Thyroid gland (tissue), 4 donors: Measurements from ENCODE around the gene RANBP2. TPM values are rescaled to one million over a fixed set of nuclear protein-coding genes. Genes with fewer than 3 reads are reported as not detected.
"Not testable (repeated sequence)": the region's sequence is repeated elsewhere in the genome, so short reads cannot be mapped to it uniquely, and the experiment has no call there.

Source experiments
- DNase-seq, 2 donors: peaks; one replicate each; pipeline ENCODE4 v3.0.0-alpha.2; 2019
- H3K27ac ChIP-seq, 3 donors: fragments of 200-600 bp; sonication (generic); 1 replicate in 2 of 3; 2 replicates in 1 of 3; pipeline ENCODE4 v1.5.1; 2016 to 2019; ENCODE audit warnings: mild to moderate bottlenecking in 1 of 3, moderate library complexity in 1 of 3
- H3K27me3 ChIP-seq: fragments of 200-600 bp; sonication (generic); one replicate; pipeline ENCODE4 v1.5.1; 2019
- H3K36me3 ChIP-seq, 2 donors: fragments of 200-600 bp; sonication (generic); one replicate each; pipeline ENCODE4 v1.5.1; 2016 to 2019
- H3K4me1 ChIP-seq, 2 donors: fragments of 200-600 bp; sonication (generic); one replicate each; pipeline ENCODE4 v1.5.1; 2017 to 2019
- H3K4me3 ChIP-seq, 3 donors: fragments of 200-600 bp; sonication (generic); replicated peaks in 1 of 3; 1 replicate in 2 of 3; 2 replicates in 1 of 3; pipeline ENCODE4 v1.5.1; 2016; ENCODE audit warnings: mild to moderate bottlenecking in 1 of 3
- H3K9me3 ChIP-seq: fragments of 200-600 bp; sonication (generic); one replicate; pipeline ENCODE4 v1.5.1; 2017
- POLR2A ChIP-seq, 2 donors: fragments of 450-650 bp; IDR thresholded peaks; one replicate each; pipeline ENCODE4 v1.6.1; 2017; ENCODE audit warnings: antibody characterized with exemption in 2 of 2, mild to moderate bottlenecking in 2 of 2, moderate library complexity in 1 of 2
- WGBS, 2 donors: methylation state at CpG; one replicate each; pipeline ENCODE4 v1.1.5; 2017; 5-methylcytosine and 5-hydroxymethylcytosine counted together
- intact Hi-C: fragments of 100-400 bp; cut with DNase I; formaldehyde crosslinking; loops from one replicate; pipeline ENCODE4 v1.15.1; 2023
- total RNA-seq, 4 donors: library from RNA; depleted of rRNA; stranded (reverse); fragments of >200 nt; gene quantifications; one replicate each; pipeline ENCODE4 v1.2.3, GENCODE V29; 2016
- TF ChIP-seq, protein P1 (sequence below), 6 experiments: fragments of 200-600 bp in 3 of 6; fragments of 450-650 bp in 3 of 6; sonication (generic) in 3 of 6; IDR thresholded peaks; one replicate each; pipeline ENCODE4 v1.5.1; 2016 to 2019; ENCODE audit warnings: antibody characterized with exemption in 6 of 6, mild to moderate bottlenecking in 2 of 6, inconsistent platforms in 1 of 6, moderate library complexity in 1 of 6

RANBP2 gene
- 100 to 1,000 TPM in 3 of 4 donors, 10 to 100 TPM in 1; 93.7 to 159 (median 107) TPM for total RNA-seq

- H3K27me3 ChIP-seq, result no peaks in the 10 kb centered on the region
- peak; percentile 95 to 96 for DNase-seq
- peak within 1 kb of the TSS; percentile 94 to 100 (median 99) for H3K27ac ChIP-seq
- H3K4me3 ChIP-seq, result peak within 1 kb of the TSS; percentile 61 to 94 (median 86)
- WGBS, 2 donors, result 0 to 1% methylated on average over 38 to 41 of the region's 97 CpGs
- H3K36me3 ChIP-seq, result no peaks in the 10 kb centered on the region
- TF ChIP-seq, protein P1, sequence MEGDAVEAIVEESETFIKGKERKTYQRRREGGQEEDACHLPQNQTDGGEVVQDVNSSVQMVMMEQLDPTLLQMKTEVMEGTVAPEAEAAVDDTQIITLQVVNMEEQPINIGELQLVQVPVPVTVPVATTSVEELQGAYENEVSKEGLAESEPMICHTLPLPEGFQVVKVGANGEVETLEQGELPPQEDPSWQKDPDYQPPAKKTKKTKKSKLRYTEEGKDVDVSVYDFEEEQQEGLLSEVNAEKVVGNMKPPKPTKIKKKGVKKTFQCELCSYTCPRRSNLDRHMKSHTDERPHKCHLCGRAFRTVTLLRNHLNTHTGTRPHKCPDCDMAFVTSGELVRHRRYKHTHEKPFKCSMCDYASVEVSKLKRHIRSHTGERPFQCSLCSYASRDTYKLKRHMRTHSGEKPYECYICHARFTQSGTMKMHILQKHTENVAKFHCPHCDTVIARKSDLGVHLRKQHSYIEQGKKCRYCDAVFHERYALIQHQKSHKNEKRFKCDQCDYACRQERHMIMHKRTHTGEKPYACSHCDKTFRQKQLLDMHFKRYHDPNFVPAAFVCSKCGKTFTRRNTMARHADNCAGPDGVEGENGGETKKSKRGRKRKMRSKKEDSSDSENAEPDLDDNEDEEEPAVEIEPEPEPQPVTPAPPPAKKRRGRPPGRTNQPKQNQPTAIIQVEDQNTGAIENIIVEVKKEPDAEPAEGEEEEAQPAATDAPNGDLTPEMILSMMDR (IDR thresholded peaks at IDR 0.05), result peak in 1 of 6 experiments; percentile 14
- TF ChIP-seq POLR2A (IDR thresholded peaks at IDR 0.05), result peak; percentile 35 to 97
- intact Hi-C loops, result no loop called here
- no peaks in the 10 kb centered on the region for H3K9me3 ChIP-seq
- H3K4me1 ChIP-seq, result peaks cover 6% of the 10 kb centered on the region in 2 donors
Measured at GRCh38 chr2:108719149-108720044, at the start of gene RANBP2. TSS of gene RANBP2 (plus strand) at chr2:108719482. CDS start at chr2:108719607, 125 bp downstream.

- H3K4me3 ChIP-seq, DNase-seq, intact Hi-C loops, H3K9me3 ChIP-seq, H3K4me1 ChIP-seq, H3K27me3 ChIP-seq, H3K36me3 ChIP-seq, H3K27ac ChIP-seq: not testable (repeated sequence)
- 77% methylated on average over 1 of the region's 1 CpG; no CpG with 5 or more reads in 1 of the 2 donors for WGBS, 2 donors
Measured at GRCh38 chr2:108670282-108670681, 49.0 kb upstream of the RANBP2 start.

GRCh38 chr2:108672200-108672805 lies 47.0 kb upstream of the RANBP2 start:
- H3K27me3 ChIP-seq, H3K9me3 ChIP-seq, H3K36me3 ChIP-seq, DNase-seq, intact Hi-C loops, H3K4me3 ChIP-seq, H3K27ac ChIP-seq, H3K4me1 ChIP-seq: not testable (repeated sequence)
- whole genome bisulfite sequencing, 2 donors, result 73% methylated on average over 2 of the region's 6 CpGs; no CpG with 5 or more reads in 1 of the 2 donors

DNA sequence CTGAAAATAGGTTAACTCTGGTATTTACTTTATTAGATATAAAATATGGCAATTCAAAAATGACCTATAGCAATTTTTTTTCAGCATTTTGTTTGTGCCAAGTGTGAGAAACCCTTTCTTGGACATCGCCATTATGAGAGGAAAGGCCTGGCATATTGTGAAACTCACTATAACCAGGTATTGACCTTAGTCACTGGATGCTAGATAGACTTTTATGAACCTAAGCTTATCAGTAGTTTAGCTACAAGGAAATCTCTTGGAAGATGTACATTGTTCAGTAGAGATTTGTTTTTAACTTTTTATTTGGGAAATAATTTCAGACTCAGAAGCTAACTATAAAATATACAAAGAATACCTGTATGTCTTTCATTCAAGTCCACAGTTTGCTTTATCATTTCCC lies 42.8 kb upstream of the RANBP2 start:
- H3K27me3 ChIP-seq, DNase-seq, H3K9me3 ChIP-seq, H3K27ac ChIP-seq, intact Hi-C loops, H3K4me1 ChIP-seq, H3K36me3 ChIP-seq, H3K4me3 ChIP-seq: not testable (repeated sequence)
- WGBS, 2 donors, result no CpG with 5 or more reads among the region's 1 CpG

DNA sequence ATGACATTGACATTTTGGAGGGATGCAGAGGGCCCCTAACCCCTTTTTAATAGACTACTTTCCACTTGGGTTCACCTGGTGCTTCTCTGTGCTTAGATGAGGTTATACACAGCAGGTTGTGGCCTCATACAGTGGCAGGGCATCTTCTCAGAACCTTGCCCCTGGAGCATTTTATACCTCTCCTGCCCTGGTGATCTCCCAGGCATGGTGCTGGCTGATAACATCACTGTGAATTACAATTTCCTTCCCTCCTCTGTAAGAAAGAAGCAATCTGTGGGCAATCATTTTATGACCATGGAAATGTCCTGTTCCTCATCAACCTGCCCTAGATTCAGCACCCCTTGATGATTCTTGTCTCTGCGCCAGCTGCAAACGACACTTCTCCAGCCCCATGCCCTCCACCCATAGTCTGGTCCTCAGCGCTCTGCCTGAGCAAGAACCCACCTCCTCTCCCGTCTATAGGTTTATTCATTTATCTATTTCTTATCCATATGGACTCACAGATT lies 42.0 kb upstream of the RANBP2 start:
- H3K4me3 ChIP-seq, H3K27ac ChIP-seq, H3K36me3 ChIP-seq, H3K9me3 ChIP-seq, intact Hi-C loops, DNase-seq, H3K27me3 ChIP-seq, H3K4me1 ChIP-seq: not testable (repeated sequence)
- WGBS, 2 donors, result 84 to 88% methylated on average over 4 of the region's 4 CpGs

DNA sequence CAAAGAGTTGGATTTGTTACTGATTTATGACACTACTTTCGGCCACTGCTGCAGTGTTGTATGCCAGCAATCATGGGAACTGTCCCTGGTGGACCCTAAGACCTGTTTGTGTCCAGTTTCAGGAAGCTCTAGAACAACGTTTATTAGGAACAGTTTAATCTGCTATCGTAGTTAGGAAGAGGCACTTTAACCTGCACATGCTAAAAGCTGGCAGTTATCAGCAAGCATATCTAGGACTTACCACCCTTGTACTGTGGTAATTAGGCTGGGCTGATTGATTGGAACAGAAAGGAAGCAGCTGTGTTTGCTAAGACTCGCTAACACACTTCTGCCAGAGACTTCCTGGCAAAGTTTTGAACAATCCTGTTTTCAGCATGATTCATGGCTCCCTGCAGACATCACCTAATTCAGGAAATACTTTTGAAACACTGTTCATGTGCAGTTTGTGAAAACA lies 41.1 kb upstream of the RANBP2 start:
- H3K27ac ChIP-seq, result peak overlapping the region in 1 of 3 donors; percentile 3
- intact Hi-C loops, H3K9me3 ChIP-seq, DNase-seq, H3K27me3 ChIP-seq, H3K4me3 ChIP-seq, H3K4me1 ChIP-seq, H3K36me3 ChIP-seq: not testable (repeated sequence)
- WGBS, 2 donors, result 60 to 68% methylated on average over 4 of the region's 4 CpGs

DNA sequence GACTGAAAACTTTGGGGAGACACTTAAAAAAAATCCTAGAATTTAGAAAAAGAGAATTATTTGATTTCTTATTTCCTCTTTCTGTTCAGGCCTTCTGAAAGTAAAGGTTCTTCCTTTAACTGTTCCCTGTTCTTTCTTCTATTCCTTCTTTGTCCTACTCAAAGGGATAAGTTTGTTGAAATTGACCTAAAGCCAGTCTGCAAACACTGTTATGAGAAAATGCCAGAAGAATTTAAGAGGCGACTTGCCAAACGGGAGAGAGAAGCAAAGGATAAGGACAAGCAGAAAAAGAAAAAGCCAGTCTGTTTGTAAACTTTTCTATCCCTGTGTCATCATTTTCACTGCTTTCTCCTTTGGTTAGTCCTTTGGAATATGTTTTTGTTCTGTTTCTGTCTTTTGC lies 38.5 kb upstream of the RANBP2 start:
- H3K4me1 ChIP-seq, H3K4me3 ChIP-seq, H3K36me3 ChIP-seq, intact Hi-C loops, H3K27ac ChIP-seq, H3K9me3 ChIP-seq, DNase-seq, H3K27me3 ChIP-seq: not testable (repeated sequence)
- 60 to 80% methylated on average over 2 of the region's 2 CpGs for WGBS, 2 donors

GRCh38 chr2:108688818-108689756 lies 30.2 kb upstream of the RANBP2 start:
- H3K36me3 ChIP-seq, DNase-seq, H3K4me3 ChIP-seq, H3K4me1 ChIP-seq, H3K27ac ChIP-seq, H3K27me3 ChIP-seq, intact Hi-C loops, H3K9me3 ChIP-seq: not testable (repeated sequence)
- WGBS, 2 donors, result 82 to 95% methylated on average over 6 to 10 of the region's 15 CpGs

- H3K4me3 ChIP-seq, H3K27me3 ChIP-seq, H3K27ac ChIP-seq, DNase-seq, intact Hi-C loops, H3K9me3 ChIP-seq, H3K4me1 ChIP-seq, H3K36me3 ChIP-seq: not testable (repeated sequence)
- WGBS, 2 donors, result no CpG with 5 or more reads among the region's 1 CpG
Measured at GRCh38 chr2:108690001-108690400, 29.3 kb upstream of the RANBP2 start.
